Tibial artery (tissue), 4 donors: ENCODE data around the gene UBE2N.
"Not testable (repeated sequence)": the region's sequence is repeated elsewhere in the genome, so short reads cannot be mapped to it uniquely, and the experiment has no call there.

ENCODE experiments used
- DNase-seq, 2 donors: peaks; one replicate each; pipeline ENCODE4 v3.0.0-alpha.2; 2019
- H3K27ac ChIP-seq, 2 donors: fragments of 200-600 bp; sonication (generic) in 1 of 2; 1 replicate in 1 of 2; 2 replicates in 1 of 2; pipeline ENCODE4 v1.5.1; 2018 to 2019; ENCODE audit warnings: mild to moderate bottlenecking in 1 of 2
- H3K27me3 ChIP-seq, 2 donors: fragments of 200-600 bp; sonication (generic) in 1 of 2; one replicate each; pipeline versions ENCODE4 v1.5.1 to v1.6.0; 2016 to 2019
- H3K36me3 ChIP-seq, 3 donors: fragments of 200-600 bp; sonication (generic) in 2 of 3; one replicate each; pipeline ENCODE4 v1.5.1; 2016 to 2019; ENCODE audit warnings: mild to moderate bottlenecking in 2 of 3
- H3K4me1 ChIP-seq, 4 donors: fragments of 200-600 bp; sonication (generic) in 2 of 4; 1 replicate in 3 of 4; 2 replicates in 1 of 4; pipeline ENCODE4 v1.5.1; 2016 to 2019
- H3K4me3 ChIP-seq, 2 donors: fragments of 200-600 bp; sonication (generic) in 1 of 2; 1 replicate in 1 of 2; 2 replicates in 1 of 2; pipeline ENCODE4 v1.5.1; 2018 to 2019; ENCODE audit warnings: mild to moderate bottlenecking in 2 of 2
- H3K9me3 ChIP-seq, 3 donors: fragments of 200-600 bp; sonication (generic) in 1 of 3; one replicate each; pipeline ENCODE4 v1.5.1; 2016 to 2019
- intact Hi-C: fragments of 100-400 bp; cut with DNase I; formaldehyde crosslinking; loops from one replicate; pipeline ENCODE4 v1.15.0; 2023; ENCODE audit warnings: low total_unique reads
- TF ChIP-seq, protein P1 (sequence below), 2 experiments: fragments of 200-600 bp in 1 of 2; fragments of 450-650 bp in 1 of 2; IDR thresholded peaks; one replicate each; pipeline ENCODE4 v1.5.1; 2017 to 2019; ENCODE audit warnings: antibody characterized with exemption in 2 of 2, mild to moderate bottlenecking in 1 of 2, moderate library complexity in 1 of 2

UBE2N gene

DNA sequence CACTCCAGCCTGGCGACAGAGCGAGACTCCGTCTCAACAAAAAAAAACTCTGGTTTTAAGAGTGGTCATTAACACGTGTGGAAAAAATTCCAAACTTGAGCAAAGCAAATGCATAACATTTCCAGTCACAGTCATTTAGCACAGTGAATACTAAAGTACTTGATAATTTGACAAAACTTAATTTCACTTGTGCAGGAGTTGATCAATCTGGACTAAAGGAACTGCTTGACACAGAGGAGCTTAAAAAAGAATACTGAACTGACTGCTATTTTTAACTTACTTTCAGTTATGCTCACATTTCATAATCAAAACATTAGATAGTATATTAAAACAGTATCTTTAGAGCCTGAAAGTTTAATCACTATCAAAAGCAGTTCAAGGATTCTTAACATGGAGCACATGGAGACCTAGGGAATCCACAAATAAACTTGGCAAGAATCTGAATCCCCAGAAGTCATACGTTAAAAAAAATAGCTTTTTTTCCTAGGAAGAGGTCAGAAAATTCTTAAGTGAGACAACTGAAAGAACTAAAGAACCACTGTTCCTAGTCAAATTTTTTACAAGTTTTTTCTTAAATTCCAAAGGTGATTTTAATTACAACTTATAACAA, 7.4 kb downstream of the UBE2N start:
- Histone ChIP-seq H3K27ac (peak overlapping the region; percentile 44), H3K27me3 (no peaks in the 10 kb centered on the region), H3K36me3 (no peaks in the 10 kb centered on the region), H3K9me3 (no peaks in the 10 kb centered on the region), H3K4me1 (peaks cover 0 to 81% (median 27%) of the 10 kb centered on the region in 4 donors), H3K4me3 (peak overlapping the region; percentile 2 to 29)
- intact Hi-C loops = no loop called here
- DNase-seq = no peak
- TF ChIP-seq, protein P1, sequence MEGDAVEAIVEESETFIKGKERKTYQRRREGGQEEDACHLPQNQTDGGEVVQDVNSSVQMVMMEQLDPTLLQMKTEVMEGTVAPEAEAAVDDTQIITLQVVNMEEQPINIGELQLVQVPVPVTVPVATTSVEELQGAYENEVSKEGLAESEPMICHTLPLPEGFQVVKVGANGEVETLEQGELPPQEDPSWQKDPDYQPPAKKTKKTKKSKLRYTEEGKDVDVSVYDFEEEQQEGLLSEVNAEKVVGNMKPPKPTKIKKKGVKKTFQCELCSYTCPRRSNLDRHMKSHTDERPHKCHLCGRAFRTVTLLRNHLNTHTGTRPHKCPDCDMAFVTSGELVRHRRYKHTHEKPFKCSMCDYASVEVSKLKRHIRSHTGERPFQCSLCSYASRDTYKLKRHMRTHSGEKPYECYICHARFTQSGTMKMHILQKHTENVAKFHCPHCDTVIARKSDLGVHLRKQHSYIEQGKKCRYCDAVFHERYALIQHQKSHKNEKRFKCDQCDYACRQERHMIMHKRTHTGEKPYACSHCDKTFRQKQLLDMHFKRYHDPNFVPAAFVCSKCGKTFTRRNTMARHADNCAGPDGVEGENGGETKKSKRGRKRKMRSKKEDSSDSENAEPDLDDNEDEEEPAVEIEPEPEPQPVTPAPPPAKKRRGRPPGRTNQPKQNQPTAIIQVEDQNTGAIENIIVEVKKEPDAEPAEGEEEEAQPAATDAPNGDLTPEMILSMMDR (IDR thresholded peaks at IDR 0.05) = no peak

DNA sequence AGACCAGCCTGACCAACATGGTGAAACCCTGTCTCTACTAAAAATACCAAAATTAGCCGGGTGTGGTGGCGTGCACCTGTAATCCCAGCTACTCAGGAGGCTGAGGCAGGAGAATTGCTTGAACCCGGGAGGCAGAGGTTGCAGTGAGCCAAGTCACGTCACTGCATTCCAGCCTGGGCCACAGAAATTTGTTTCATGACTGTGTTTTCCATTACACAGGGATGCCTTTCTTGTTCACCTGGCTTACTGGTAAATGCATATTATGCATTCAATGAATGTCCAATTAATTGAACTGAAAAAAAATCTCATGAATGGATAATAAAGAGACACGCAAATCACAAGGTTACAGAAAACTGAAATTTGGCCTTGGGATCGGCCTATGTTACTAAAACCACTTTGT, 9.7 kb downstream of the UBE2N start:
- H3K4me1 ChIP-seq = peaks cover 0 to 84% (median 28%) of the 10 kb centered on the region in 4 donors
- H3K27ac ChIP-seq, intact Hi-C loops: not testable (repeated sequence)

DNA sequence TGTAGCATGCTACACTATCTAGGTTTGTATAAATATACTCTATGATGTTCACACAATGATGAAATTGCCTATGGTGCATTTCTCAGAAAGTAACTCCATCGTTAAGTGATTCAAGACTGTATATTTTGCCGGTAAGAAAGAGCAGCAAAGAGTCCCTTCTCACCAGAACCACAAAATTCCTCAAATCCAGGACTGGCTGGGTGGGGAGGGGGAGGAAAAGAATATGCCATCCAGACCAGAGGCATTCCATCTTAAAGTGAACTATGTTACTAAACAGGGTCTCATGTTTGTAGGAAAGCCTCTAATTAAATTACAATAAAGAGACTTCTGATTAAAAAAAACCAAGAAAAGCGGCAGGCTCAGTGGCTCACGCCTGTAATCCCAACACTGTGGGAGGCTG, 11.5 kb downstream of the UBE2N start:
- intact Hi-C loops = no loop called here
- DNase-seq = no peak
- TF ChIP-seq, protein P1 (IDR thresholded peaks at IDR 0.05) = no peak
- Histone ChIP-seq H3K36me3 (no peaks in the 10 kb centered on the region), H3K4me3 (no peak overlapping the region), H3K27me3 (no peaks in the 10 kb centered on the region), H3K4me1 (peaks cover 0 to 84% (median 39%) of the 10 kb centered on the region in 4 donors), H3K9me3 (no peaks in the 10 kb centered on the region), H3K27ac (no peak overlapping the region)

More for the DNA sequence above, 9.7 kb downstream of the UBE2N start:
- not testable (repeated sequence) for H3K9me3 ChIP-seq, H3K4me3 ChIP-seq, DNase-seq, H3K36me3 ChIP-seq, H3K27me3 ChIP-seq

DNA sequence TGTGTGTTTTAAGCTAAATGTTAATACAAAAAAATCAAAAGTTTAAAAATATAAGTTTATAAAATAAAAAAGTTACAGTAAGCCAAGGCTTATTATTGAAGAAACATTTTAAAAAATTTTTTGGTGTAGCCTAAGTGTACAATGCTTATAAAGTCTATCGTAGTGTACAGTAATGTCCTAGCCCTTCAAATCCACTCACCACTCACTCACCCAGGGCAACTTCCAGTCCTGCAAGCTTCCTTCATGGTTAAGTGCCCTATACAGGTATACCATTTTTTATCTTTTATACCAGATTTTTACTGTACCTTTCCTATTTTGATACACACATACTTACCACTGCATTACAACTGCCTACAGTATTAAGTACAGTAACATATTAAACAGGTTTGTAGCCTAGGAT, 11.9 kb downstream of the UBE2N start:
- Histone ChIP-seq H3K4me1 (peaks cover 0 to 84% (median 40%) of the 10 kb centered on the region in 4 donors), H3K4me3 (no peak overlapping the region), H3K27me3 (no peaks in the 10 kb centered on the region), H3K27ac (no peak overlapping the region), H3K36me3 (no peaks in the 10 kb centered on the region), H3K9me3 (no peaks in the 10 kb centered on the region)
- TF ChIP-seq, protein P1 (IDR thresholded peaks at IDR 0.05) = no peak
- intact Hi-C loops = no loop called here
- DNase-seq = no peak

DNA sequence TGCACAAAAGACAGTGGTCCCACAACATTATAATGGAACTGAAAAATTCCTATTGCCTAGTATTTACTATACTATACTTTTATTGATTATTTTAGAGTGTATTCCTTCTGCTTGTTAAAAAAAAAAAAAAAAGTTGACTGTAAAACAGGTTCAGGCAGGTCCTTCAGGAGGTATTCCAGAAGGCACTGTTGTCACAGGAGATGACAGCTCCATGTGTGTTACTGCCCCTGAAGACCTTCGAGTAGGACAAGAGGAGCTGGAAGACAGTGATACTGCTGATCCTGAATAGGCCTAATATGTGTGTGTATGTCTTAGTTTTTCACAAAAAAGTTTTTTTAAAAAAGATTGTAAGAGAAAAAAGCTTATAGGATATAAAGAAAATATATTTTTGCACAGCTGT, 12.3 kb downstream of the UBE2N start:
- no peaks in the 10 kb centered on the region for H3K36me3 ChIP-seq
- no peak for DNase-seq
- H3K27ac ChIP-seq = no peak overlapping the region
- no peaks in the 10 kb centered on the region for H3K9me3 ChIP-seq
- no peaks in the 10 kb centered on the region for H3K27me3 ChIP-seq
- intact Hi-C loops = no loop called here
- TF ChIP-seq, protein P1 (IDR thresholded peaks at IDR 0.05) = no peak
- H3K4me1 ChIP-seq = peaks cover 0 to 84% (median 38%) of the 10 kb centered on the region in 4 donors
- H3K4me3 ChIP-seq = no peak overlapping the region

DNA sequence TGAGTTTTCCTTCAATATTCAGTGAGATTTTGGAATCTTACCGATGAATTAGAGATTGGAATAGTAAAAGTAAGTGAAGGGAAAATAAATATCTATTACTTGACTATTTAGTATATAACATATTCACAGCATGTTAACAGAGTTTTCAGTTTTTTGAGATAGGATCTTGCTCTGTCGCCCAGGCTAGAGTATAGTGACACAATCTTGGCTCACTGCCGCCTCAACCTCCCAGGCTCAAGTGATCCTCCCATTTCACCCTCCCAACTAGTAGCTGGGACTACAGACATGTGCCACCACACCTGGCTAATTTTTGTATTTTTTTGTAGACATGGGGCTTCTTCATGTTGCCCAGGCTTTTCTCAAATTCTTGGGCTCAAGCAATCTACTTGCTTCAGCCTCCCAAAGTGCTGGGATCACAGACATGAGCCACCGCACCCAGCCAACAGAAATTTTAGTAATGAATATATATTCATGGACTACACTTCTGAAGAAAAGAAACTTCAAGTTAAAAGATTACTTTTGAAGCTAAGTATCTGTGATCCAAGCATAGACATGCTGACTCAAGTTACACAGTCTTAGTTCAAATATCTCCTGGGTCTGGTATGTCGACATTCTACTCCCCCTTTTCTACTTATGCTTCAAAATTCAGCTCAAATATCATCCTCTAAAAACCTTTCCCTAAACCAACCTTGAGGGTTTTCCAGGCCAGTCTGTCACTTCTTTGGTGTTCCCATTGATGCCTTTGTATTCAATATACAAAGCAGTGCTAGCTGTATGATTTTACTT, 13.8 kb downstream of the UBE2N start:
- intact Hi-C loops = no loop called here
- DNase-seq = no peak
- no peaks in the 10 kb centered on the region for H3K36me3 ChIP-seq
- TF ChIP-seq, protein P1 (IDR thresholded peaks at IDR 0.05) = no peak
- H3K27me3 ChIP-seq = no peaks in the 10 kb centered on the region
- H3K27ac ChIP-seq = peak overlapping the region in 1 of 2 donors; percentile 18
- peaks cover 0 to 87% (median 37%) of the 10 kb centered on the region in 4 donors for H3K4me1 ChIP-seq
- no peaks in the 10 kb centered on the region for H3K9me3 ChIP-seq
- H3K4me3 ChIP-seq = no peak overlapping the region
